Nucleus accumbens (tissue), 56 donors: Measurements from ENCODE around the gene BAG5.
A peak's percentile ranks its signal among the peaks of the same experiment; 100 is the strongest.
"Not testable (repeated sequence)": the region's sequence is repeated elsewhere in the genome, so short reads cannot be mapped to it uniquely, and the experiment has no call there.

Source experiments
- DNase-seq, 56 donors: peaks; one replicate each; lab custom pipeline; 2025; lab: John Stamatoyannopoulos, UW

BAG5 gene

DNA sequence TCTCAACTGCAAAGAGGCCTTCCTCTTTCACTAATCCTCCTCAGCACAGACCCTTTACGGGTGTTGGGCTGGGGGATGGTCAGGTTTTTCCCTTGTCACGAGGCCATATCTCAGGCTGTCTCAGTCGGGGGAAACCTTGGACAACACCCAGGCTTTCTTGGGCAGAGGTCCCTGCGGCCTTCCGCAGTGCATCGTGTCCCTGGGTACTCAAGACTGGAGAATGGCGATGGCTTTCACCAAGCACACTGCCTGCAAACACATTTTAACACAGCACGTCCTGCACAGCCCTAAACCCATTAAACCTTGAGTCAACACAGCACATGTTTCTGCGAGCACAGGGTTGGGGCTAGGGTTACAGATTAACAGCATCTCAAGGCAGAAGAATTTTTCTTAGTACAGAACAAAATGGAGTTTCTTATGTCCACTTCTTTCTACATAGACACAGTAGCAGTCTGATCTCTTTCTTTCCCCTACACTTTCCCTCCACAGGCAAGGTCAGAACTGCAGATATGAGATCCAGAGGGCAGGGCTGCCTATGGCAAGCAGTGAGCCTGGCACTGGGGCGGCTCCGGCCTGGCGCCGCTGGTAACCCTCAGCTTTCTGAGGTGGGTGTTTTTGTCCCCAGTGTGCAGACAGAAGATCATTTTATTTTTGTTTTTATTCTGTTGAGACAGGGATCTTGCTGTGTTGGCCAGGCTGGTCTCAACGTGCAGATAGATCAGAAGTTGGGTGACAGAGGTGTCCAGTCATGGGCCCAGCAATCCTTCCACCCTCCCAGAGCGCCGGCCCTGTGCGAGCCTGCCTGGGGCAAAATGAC, 36.8 kb downstream of the BAG5 start:
- DNase-seq = not testable (repeated sequence)

DNA sequence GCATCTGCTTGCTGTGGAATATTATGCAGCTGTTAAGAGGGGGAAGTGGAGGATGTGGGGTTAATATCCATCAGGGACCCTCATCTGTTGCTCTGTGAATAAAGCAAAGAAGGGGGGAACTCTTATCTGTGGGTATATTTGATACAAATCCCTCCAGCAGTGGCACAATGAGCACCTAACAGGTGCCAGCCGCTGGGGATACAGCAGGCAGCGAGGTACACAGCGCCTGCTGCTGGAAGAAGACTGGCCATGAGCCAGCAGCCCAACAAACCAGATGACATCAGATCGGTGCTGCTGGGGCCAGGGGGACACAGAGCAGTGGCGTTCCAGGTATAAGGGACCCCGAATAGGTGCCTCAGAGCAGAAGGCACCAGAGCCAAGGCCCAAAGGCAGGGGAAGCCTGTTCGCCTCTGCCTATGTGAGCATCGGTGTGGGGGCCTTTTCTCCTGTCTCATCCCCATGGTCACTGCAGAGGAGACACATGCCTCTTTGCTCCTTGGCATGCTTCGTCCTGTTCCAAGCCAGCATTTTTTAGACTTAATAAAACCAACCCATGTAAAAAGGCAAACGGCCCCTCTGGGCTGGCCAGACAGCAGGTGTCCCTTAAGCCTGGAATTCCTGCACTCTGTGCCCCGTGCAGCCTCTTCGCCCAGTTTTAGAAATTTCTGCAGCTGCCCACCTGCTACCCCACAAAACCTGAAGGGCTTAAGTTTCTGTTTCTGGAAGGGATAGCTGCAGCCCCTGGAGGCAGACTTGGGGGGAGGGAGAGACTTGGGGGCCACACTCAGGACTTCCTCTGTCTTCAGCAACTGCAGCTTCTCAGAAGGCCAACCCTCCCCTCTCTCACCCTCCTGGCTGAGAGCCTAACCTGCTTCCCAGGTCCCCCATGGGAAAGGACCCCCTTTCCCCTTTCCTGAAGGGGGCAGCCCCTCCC, 38.2 kb downstream of the BAG5 start:
- DNase-seq = no peak

DNA sequence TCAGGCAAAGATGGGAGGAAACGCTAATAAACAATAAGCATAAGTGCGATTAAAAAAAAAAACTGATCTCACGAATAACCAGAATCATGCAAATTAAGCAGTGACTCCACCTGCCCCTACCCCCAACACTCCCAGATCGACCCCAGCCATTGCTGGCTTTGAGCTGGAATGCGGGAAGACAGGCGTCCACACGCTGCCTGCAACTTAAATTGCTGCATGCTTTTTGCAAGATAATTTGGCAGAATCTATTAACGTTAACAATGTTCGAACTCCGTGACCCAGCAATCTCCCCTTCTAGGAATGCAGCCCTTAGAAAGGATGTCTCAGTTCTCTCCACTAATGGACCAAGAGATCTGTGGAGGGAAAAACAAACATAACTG, 38.9 kb downstream of the BAG5 start:
- DNase-seq = no peak

DNA sequence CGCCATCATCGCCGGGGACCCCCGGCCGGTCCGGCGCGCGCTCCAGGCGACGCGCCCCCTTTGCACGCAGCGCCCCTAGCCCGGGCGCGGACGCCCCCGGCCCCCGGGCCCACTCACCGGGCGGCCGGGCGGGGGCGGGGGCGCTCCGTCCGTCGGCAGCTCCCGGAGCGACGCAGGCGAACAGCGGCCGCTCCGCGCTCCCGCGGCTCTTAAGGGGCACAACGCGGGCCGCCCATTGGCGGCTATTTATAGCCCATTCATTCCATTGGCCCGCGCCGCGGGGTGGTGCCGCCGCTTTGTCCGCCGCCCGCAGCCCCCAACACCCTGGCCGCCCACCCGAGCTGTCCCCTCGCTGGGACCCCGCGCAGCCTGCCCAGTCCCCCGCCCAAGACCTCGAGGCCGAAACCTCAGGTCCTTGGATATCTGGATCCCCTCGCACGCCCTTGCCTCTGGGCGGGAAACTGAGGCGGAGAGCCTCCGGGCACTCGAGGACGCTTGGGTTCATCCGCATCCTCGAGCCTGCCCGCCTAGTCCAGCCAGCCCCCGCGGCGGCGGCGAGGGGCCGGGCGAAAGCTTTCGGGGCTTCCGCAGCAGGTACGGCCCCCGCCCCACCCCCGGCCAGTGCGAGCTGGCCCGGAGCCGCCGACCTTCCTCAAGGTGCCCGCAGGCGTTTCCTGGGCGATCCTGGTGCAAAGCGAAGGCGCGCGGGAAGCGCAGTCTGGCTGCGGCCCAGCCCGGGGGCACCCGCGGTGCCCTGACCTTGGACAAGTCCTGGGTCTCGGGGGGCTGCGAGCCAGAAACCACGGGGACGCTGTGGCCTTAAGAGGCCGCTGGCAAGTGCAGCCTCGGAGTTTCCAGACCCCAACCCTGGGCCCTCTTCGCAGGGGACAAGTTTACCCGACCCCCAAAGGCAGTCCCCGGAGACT, 39.5 kb downstream of the BAG5 start, which contains the start of gene CKB:
CKB (minus strand) TSS at position 182 of the 926 bp plus-strand sequence. CDS start 337 bp downstream, outside the sequence.
- peak in 52 of 56 donors; percentile 25 to 89 (median 72) for DNase-seq

DNA sequence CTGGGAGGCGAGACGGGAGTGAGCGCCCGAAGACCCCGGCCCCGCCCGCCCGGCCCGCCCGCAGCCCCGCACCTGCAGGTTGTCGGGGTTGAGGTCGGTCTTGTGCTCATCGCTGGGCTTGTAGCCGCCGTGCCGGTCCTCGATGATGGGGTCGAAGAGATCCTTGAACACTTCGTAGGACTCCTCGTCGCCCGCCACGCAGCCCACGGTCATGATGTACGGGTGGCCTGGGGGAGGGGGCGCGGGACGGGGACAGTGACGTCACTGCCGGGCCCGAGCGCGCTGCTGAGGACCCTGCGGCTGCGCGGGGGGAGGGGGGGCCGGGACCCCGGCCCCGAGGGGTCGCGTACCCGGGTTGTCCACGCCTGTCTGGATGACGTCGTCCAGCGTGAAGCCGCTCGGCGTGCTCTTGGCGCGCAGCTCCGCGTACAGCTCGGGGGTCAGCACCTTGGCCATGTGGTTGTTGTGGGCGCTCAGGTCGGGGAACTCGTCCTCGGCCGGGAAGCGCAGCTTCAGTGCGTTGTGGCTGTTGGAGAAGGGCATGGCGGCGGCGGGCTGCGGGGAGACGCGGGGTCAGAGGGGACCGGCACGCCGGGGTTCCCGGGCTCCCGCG, 40.4 kb downstream of the BAG5 start:
- DNase-seq = peak in 4 of 56 donors; percentile 33 to 62 (median 60)

DNA sequence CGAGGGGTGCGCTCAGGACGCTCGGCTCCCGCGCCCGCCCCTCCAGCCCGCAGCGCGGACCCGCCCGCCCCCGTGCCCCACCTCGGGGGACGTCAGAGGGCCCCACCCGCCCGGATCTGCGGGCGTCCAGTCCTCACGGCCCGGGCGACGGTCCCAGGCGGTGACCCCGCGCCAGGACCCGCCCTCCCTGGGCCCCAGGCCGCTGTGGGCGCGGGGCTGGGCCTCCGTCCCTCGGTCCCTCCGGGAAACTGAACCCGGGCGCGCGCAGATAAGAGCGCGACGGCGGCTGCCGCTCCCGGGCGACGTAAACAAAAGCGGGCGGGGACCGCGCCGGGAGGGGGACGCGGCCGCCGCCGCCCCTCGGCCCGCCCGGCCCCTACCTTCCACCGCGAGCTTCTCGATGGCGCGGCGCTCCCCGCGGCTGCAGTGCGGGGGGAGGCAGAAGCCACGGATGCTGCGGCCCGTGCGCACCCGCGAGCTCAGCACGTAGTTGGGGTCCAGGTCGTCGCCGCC, 41.0 kb downstream of the BAG5 start:
- peak in 13 of 56 donors; percentile 64 to 86 (median 75) for DNase-seq

DNA sequence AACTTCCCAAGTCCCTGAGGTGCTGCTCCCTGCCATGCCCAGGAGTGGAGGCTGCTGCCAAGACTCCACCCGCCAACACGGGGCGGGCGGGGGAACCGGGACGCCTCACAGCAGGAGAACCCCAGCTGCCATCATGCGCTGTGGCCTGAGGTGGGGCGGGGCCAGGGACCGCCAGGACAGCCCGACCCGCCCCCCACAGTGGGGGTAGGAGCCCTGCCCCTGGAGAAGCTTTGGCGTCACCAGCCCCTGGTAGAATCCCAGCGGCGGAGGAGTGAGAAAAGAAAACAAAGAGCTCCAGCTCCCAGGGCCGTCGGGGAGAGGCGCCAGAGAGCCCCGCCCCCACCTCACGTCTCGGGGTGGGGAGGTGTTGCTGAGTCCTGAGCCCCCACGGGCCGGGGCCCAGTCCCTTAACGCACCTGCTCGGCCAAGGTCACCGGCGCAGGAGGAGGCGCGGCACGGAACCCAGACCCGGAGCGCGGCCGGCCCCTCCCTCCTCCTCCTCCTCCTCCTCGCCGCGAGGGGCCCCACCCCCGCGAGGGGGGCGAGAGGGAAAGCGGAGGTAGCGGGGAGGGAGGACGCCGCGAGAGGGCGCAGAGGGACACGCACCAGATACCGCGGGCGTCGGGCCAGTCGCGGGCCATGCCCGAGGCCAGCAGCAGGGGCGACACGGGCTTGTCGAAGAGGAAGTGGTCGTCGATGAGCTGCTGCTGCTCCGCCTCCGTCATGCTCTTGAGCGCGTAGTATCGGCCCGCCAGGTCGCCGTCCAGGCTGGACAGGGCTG, 41.6 kb downstream of the BAG5 start:
- DNase-seq = peak in 49 of 56 donors; percentile 31 to 90 (median 73)

DNA sequence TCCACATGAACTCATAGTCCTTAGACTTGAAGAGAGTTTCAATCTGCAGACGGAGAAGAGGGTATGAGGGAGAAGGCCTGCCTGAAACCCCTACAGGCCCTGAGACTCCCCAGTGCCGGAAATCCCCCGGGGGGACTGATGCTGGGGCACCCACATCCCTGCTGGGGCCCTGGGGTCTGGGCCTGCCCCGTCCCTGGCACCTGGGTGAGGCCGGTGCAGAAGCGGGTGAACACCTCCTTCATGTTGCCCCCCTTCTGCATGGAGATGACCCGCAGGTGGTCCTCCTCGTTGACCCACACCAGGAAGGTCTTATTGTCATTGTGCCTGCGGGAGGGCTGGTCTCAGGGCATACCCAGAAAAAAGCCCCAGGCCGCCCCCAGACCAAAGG, 42.2 kb downstream of the BAG5 start:
- no peak for DNase-seq

DNA sequence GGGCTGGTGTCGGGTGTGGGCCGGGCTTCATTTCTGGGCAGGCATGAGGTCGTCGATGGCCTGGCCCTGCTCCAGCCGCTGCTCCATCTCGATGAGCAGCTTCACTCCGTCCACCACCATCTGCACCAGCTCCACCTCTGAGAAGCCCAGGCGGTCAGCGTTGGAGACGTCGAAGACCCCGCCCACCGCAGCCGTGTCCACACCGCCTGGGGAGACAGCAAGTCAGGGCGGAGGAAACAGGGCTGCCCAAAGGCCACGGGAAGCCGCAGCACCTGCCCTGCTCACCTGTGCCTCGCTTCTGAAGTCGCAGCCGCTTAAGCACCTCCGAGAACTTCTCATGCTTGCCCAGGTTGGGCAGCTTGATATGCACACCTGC, 42.6 kb downstream of the BAG5 start:
- peak in 2 of 56 donors; percentile 35 to 45 for DNase-seq

DNA sequence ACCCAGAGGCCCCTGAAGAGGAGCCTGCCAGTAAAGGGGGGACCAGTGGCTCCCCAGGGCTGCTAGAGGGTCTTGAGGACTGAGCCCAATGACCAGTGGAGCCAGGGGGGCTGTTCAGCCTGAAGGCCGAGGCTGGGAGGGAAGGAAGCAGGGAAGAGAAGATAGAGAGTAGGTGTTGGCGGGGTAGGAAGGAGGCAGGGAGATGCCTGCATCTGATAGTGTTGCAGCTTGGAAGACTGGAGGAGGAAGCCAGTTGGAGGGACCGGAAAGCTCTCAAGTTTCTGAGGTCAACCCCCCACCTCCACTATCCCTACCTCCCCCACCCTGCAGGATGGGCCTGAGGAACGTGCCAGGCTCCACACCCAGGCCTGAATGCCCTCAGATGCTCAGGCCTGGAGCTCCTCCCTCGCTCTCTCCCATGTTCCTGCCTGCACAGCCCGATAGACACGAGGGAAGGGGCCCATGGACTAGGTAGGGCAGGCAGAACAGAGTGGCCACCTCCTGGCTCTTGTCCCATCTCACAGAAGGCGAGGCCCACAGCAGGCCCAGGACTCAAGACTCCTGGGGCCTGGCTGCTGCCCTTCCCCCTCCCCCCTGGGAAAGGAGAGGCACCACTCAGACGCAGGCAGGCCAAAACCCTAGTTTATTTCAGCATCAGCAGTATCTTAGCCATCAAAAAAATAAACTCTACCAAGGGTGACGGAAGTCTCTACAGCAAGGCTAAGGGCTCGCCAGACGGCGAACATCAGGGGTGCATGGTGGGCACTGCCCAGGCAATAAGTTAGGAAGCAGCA, 43.2 kb downstream of the BAG5 start:
- peak in 1 of 56 donors; percentile 48 for DNase-seq

DNA sequence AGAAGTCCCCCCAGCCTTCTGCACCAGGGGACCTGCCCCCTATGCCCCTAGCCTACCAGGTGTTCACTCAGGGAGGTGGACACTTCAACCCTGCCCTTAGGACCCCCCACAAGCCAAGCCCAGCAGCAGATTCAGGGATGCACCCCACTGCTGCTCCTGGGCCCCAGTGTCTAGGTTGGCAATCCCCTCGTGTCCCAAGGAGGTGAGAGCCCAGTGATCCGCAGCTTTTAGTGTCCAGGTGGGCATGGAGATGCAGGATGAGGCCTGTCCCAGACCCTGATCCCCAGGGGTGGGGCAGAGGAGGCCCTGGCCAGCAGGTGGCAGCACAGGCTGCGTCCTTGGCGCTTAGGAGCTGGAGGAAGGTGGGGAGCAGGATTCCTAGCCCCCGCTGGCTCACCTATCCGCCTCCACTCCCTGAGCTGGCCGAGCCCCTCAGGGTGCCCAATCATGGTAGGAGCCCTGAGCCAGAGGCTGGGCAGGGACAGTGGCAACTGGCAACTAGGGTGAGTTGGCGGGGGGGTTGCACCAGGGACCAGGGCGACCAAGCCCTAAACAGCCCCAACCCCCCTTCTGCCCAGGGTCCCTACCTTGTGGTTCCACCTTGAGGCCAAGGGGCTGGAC, 43.9 kb downstream of the BAG5 start:
- DNase-seq = peak in 43 of 56 donors; percentile 37 to 84 (median 55)

DNA sequence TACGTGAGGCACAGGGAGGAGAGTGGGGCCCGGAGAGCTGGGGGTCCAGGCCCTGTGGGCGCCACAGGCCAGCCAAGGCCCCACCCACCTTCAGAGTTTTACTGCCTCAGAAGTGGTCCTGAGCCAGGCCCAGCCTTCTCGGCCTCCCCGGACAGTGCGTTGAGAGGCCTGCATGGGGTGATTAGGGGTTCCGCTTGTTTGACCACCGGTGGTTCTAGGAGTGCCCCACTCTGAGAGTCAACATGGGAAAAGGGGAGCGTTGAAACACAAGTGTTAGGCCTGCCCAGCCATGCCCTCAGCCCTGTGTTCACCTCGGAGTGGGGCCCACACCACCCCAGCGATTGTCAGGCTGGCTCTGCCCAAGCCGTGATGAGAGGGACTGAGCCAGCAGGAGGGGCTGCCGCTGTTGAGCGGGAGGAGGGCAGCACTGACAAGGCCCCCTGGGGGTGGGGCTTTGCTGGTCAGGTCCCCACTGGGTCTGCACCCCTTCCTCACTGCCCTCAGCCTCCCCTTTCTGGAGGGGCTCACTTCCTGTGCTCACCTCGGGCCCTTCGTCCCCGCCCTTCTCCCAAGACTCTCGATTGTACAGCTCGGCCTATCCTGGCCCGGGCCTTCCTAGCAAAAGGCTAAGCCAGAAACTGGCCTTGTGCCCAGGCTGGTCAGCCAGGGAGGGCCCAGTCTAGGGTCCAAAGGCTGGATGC, 44.6 kb downstream of the BAG5 start:
- DNase-seq = peak in 9 of 56 donors; percentile 35 to 53 (median 40)

DNA sequence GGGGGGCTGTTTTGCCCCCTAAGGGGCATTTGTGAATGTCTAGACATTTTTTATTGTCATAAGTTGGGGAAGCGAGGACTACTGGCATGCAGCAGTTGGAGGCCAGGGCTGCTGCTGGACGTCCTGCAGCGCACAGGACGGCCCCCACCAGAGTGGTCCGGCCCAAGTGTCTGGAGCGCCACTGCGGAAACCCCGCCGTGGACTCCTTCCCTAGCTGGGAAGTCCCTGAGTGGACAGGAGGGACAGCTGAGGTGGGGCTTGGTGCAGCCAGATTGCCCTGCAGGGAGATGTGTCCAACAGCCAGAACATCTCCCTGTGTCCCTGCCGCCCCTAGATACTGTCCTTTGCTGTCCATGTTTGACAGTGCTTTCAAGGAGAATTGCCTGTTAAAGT, 45.3 kb downstream of the BAG5 start:
- no peak for DNase-seq

DNA sequence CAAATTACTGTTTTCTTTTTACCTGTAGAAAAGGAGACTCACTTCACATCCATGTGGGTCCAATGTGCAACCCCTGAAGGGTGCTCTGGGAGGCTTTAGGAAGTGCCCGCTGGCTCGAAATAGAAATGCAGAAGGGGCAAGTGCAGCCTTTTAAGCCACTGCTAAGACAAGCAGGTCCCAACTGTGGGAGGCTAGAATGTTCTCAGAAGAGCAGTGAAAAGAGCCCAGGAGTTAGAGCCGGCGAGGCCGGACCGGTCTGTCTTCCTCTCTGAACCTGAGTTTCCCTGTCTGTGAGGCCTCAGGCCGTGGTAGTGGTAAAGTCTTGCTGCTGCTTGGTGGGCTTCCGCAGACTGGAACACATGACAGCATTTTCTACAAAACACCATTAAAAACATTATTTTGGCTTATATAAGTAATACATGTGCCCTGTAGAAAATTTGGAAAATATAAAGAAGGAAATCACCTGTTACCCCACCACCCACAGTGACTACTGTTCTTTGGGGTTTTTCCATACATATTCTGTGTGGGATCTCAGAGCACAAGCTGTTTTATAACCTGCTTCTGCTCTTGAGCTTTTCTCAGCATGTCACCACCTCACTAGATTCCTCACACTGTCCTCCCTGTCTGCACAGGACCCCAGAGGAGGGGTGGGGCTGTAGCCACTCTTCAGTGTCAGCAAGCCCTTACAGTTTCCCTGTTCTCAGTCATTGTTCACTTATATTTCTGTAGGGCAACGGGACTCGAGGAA, 45.9 kb downstream of the BAG5 start:
- DNase-seq = no peak

DNA sequence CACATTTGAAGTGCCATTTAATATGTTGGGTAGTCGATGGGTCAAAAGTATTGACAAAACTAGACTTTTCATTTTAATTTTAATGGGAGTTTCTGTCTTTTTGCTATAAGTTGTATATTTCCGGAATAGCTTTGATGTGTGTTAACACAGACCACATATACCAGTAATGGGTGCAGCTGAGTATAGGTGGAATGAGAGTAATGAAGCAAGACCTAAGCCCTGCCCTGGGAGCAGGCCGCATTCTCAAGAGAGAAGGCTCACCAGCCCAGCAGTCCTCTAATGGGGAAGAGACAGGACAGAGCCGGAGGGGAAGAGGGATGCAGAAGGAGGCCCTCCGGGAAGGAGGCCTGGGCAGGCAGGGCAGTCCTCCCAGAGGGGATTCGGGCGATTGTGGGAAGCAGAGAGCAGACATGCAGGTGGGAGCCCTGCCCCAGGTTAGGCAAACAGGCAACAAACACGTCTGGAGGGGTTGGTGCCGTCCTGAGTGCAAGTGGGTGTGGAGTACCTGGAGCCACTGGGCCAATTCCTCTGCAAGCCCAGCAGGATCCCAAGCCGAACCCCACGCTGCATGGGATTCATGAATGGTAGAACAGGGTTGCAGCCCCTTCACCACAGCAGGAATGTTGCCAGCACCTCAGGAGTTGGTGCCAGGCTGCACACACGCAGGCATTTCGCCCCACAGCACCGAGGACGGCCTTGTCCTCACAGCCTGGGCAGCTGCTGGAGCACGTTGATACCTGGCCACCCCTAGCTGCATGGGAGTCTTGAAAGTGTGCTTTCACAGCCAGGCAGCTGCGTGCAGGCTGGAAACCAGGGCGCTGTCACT, 47.6 kb downstream of the BAG5 start:
- DNase-seq = no peak
